Glutamatergic neuron (in vitro differentiated cells): ENCODE results near the gene FGR. TPM values are rescaled to one million over a fixed set of nuclear protein-coding genes. Genes with fewer than 3 reads are reported as not detected.

Source experiments
- DNase-seq: peaks from one replicate; pipeline ENCODE4 v3.0.0; 2022
- H3K27ac Mint-ChIP-seq: one replicate; pipeline ENCODE4 v1.8.0; 2020; ENCODE audit warnings: mild to moderate bottlenecking, mixed read lengths, inconsistent platforms; ENCODE audit not compliant: unreplicated experiment
- H3K27me3 Mint-ChIP-seq: one replicate; pipeline ENCODE4 v1.8.0; 2020; ENCODE audit warnings: mild to moderate bottlenecking, moderate library complexity, mixed read lengths, inconsistent platforms; ENCODE audit not compliant: unreplicated experiment
- H3K36me3 Mint-ChIP-seq: one replicate; pipeline ENCODE4 v1.8.0; 2020; ENCODE audit warnings: mild to moderate bottlenecking, mixed read lengths, inconsistent platforms; ENCODE audit not compliant: unreplicated experiment
- H3K4me1 Mint-ChIP-seq: one replicate; pipeline ENCODE4 v1.8.0; 2020; ENCODE audit warnings: mild to moderate bottlenecking, low read depth, mixed read lengths, inconsistent platforms; ENCODE audit not compliant: unreplicated experiment
- H3K4me3 Mint-ChIP-seq: one replicate; pipeline ENCODE4 v1.8.0; 2020; ENCODE audit warnings: mild to moderate bottlenecking, mixed read lengths, inconsistent platforms; ENCODE audit not compliant: unreplicated experiment
- H3K9me3 Mint-ChIP-seq: one replicate; pipeline ENCODE4 v1.8.0; 2020; ENCODE audit warnings: mild to moderate bottlenecking, moderate library complexity, mixed read lengths, inconsistent platforms; ENCODE audit not compliant: unreplicated experiment
- CTCF ChIP-seq: fragments of 200-600 bp; sonication (generic); IDR thresholded peaks from one replicate; pipeline ENCODE4 v1.5.0; 2021; ENCODE audit not compliant: partially characterized antibody, unreplicated experiment
- total RNA-seq: library from RNA; stranded (reverse); fragmentation: NEBNext Ultra II Directional; extraction: Animal tissue kit (Norgen Biotek cat#: 25700); gene quantifications from one replicate; pipeline ENCODE4 v1.2.1, GENCODE V29; 2021; ENCODE audit not compliant: unreplicated experiment

FGR gene
- total RNA-seq, 1 donor from 2014 or later: not detected

- Mint-ChIP-seq H3K36me3 (no peaks in the 10 kb centered on the region), H3K9me3 (peaks cover 18% of the 10 kb centered on the region), H3K4me1 (peaks cover 77% of the 10 kb centered on the region), H3K27me3 (peaks cover 25% of the 10 kb centered on the region), H3K4me3 (peak overlapping the region; percentile 42), H3K27ac (peak overlapping the region; percentile 71)
- TF ChIP-seq CTCF: no peak
- no peak for DNase-seq
Measured at GRCh38 chr1:27563591-27564471, 71.2 kb downstream of the FGR start.

GRCh38 chr1:27563341-27563590, 71.7 kb downstream of the FGR start:
- Mint-ChIP-seq H3K27me3 (peaks cover 26% of the 10 kb centered on the region), H3K9me3 (peaks cover 19% of the 10 kb centered on the region), H3K4me3 (peak overlapping the region; percentile 63), H3K36me3 (no peaks in the 10 kb centered on the region), H3K4me1 (peaks cover 77% of the 10 kb centered on the region), H3K27ac (peak overlapping the region; percentile 71)
- no peak for TF ChIP-seq CTCF
- DNase-seq: no peak

- no peak for TF ChIP-seq CTCF
- peak overlapping the region; percentile 63 for H3K4me3 Mint-ChIP-seq
- peak overlapping the region; percentile 71 for H3K27ac Mint-ChIP-seq
- no peak for DNase-seq
- H3K36me3 Mint-ChIP-seq: no peaks in the 10 kb centered on the region
- H3K9me3 Mint-ChIP-seq: peaks cover 20% of the 10 kb centered on the region
- H3K4me1 Mint-ChIP-seq: peaks cover 73% of the 10 kb centered on the region
- peaks cover 28% of the 10 kb centered on the region for H3K27me3 Mint-ChIP-seq
Measured at GRCh38 chr1:27562534-27563340, 72.2 kb downstream of the FGR start.

Other genes starting within 250 kb of the FGR start
- 1.5 TPM for gene GPR3, start 242.6 kb downstream of the FGR start, total RNA-seq
- gene WASF2, start 145.0 kb downstream of the FGR start, total RNA-seq: 47.0 TPM
- 131 TPM for gene AHDC1, start 31.0 kb downstream of the FGR start, total RNA-seq
- gene IFI6, start 37.0 kb upstream of the FGR start, total RNA-seq: 1.4 TPM
- gene FAM76A, start 90.8 kb upstream of the FGR start, total RNA-seq: 9.1 TPM
- 47.7 TPM for gene STX12, start 138.0 kb upstream of the FGR start, total RNA-seq
- 60.2 TPM for gene PPP1R8, start 195.6 kb upstream of the FGR start, total RNA-seq
- gene THEMIS2, start 237.4 kb upstream of the FGR start, total RNA-seq: 4.6 TPM